Measurements from ENCODE around the gene MACC1.

The MACC1 gene

DNA sequence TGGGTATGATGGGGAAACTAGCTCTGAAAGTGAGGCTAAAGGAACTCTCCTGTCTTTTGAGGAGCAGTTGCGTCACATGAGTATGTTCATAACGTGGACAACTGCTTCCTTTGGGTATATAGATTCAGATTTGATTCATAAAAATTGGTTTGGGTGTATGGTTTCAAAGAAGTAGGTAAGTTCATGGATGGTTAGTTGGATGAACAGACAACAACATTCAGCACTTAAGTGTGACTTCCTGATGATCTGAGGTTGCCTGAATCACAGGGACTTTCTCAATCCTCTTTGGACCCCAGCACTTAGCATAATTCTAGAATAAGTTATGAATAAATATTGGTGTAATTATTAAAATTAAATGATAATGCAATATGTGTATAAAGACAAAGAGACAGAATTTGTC, 43.4 kb downstream of the MACC1 start:
- H3K27me3 ChIP-seq (ENCODE audit: insufficient read depth, insufficient read length): no peaks in the 10 kb centered on the region
- no peak overlapping the region for H3K4me3 ChIP-seq (ENCODE audit: insufficient read length, low read depth)
- no peaks in the 10 kb centered on the region for H3K4me1 ChIP-seq (ENCODE audit: insufficient read depth, insufficient read length)
- H3K9me3 ChIP-seq (ENCODE audit: insufficient read depth, low read length): no peaks in the 10 kb centered on the region
- TF ChIP-seq YY1 (IDR thresholded peaks at IDR 0.05; ENCODE audit: insufficient read depth, insufficient read length) (no peak), SUZ12 (IDR thresholded peaks at IDR 0.05; ENCODE audit: extremely low read depth, insufficient read depth, insufficient read length) (no peak), ZNF274 (IDR thresholded peaks at IDR 0.05; ENCODE audit: low read depth, low read length) (no peak)
- no peak for DNase-seq (ENCODE audit: low read depth, low spot score)
- no peak overlapping the region for H3K9ac ChIP-seq (ENCODE audit: insufficient read length, low read depth)
- no peaks in the 10 kb centered on the region for H3K36me3 ChIP-seq (ENCODE audit: insufficient read depth, insufficient read length, low read length)

DNA sequence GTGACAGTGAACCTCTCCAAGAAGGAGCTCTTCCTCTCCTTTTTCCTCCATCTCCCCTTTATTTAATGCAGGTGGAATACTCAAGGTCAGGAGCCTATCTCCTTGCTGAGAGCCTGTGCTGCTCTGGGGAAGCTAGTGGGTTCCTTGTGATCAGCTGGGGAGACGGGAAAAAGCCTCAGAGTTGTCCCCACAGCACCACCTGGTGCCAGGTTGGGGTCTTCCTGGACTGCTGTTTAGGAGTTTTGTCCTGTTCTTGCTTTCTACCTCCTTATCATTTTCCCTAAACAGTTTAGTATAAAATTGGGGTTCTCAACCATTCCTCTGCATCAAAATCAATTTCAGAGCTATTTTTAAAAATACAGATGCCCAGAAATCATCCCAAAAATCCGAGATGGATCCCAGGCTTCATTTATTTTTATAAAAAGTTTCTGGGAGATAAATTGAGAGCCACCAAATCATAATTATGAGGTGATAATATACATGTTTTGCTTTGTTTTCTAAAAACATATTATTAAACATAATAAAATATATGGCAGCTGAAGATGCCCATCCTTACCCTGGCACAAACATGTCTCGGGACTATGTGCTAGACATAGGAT, 44.3 kb downstream of the MACC1 start:
- H3K36me3 ChIP-seq (ENCODE audit: insufficient read depth, insufficient read length, low read length): no peaks in the 10 kb centered on the region
- peak; percentile 83 for DNase-seq (ENCODE audit: low read depth, low spot score)
- H3K4me3 ChIP-seq (ENCODE audit: insufficient read length, low read depth): no peak overlapping the region
- H3K4me1 ChIP-seq (ENCODE audit: insufficient read depth, insufficient read length): no peaks in the 10 kb centered on the region
- H3K9ac ChIP-seq (ENCODE audit: insufficient read length, low read depth): no peak overlapping the region
- TF ChIP-seq SUZ12 (IDR thresholded peaks at IDR 0.05; ENCODE audit: extremely low read depth, insufficient read depth, insufficient read length): no peak
- TF ChIP-seq ZNF274 (IDR thresholded peaks at IDR 0.05; ENCODE audit: low read depth, low read length): no peak
- no peak for TF ChIP-seq YY1 (IDR thresholded peaks at IDR 0.05; ENCODE audit: insufficient read depth, insufficient read length)
- H3K9me3 ChIP-seq (ENCODE audit: insufficient read depth, low read length): no peaks in the 10 kb centered on the region
- no peaks in the 10 kb centered on the region for H3K27me3 ChIP-seq (ENCODE audit: insufficient read depth, insufficient read length)

DNA sequence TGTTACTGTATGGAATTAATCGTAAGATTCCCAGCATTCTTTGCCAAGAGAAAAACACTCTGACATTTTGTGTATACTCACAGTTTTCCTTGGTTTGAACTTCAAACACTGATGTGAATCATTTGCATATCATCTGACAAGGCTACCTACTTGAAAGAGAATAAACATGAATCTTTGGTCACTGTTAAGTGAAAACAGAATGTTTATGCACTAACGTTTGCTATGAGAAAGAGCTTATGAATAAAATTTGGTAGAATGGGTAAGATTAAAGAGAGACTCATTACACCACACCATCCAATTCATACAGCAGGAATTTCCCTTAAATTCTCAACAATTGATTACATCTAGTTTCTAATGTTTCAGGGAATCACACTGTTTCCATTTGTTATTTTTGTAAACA, 46.6 kb downstream of the MACC1 start:
- TF ChIP-seq YY1 (IDR thresholded peaks at IDR 0.05; ENCODE audit: insufficient read depth, insufficient read length): no peak
- no peak for TF ChIP-seq SUZ12 (IDR thresholded peaks at IDR 0.05; ENCODE audit: extremely low read depth, insufficient read depth, insufficient read length)
- no peak for TF ChIP-seq ZNF274 (IDR thresholded peaks at IDR 0.05; ENCODE audit: low read depth, low read length)
- Histone ChIP-seq H3K9me3 (ENCODE audit: insufficient read depth, low read length) (no peaks in the 10 kb centered on the region), H3K27me3 (ENCODE audit: insufficient read depth, insufficient read length) (no peaks in the 10 kb centered on the region), H3K4me1 (ENCODE audit: insufficient read depth, insufficient read length) (no peaks in the 10 kb centered on the region), H3K36me3 (ENCODE audit: insufficient read depth, insufficient read length, low read length) (no peaks in the 10 kb centered on the region), H3K4me3 (ENCODE audit: insufficient read length, low read depth) (no peak overlapping the region), H3K9ac (ENCODE audit: insufficient read length, low read depth) (no peak overlapping the region)
- no peak for DNase-seq (ENCODE audit: low read depth, low spot score)

DNA sequence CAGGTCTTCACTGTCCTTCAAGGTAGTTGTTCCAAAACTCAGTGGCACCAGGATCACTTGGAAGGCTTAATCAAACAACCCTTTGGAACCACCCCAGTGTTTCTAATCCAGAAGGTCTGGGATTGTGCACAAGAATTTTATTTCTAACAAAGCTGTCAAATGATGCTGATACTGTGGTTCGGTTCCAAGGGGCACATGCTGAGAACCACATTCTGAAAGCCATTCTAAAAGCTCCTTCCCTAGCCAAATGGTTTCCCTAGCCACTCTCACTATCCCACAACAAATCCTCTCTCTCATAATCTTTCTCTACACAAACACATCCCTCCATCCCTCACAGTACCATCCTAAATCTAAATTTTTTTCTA, 52.1 kb downstream of the MACC1 start:
- TF ChIP-seq ZNF274 (IDR thresholded peaks at IDR 0.05; ENCODE audit: low read depth, low read length) (no peak), YY1 (IDR thresholded peaks at IDR 0.05; ENCODE audit: insufficient read depth, insufficient read length) (no peak), SUZ12 (IDR thresholded peaks at IDR 0.05; ENCODE audit: extremely low read depth, insufficient read depth, insufficient read length) (no peak)
- H3K9me3 ChIP-seq (ENCODE audit: insufficient read depth, low read length): no peaks in the 10 kb centered on the region; the same call in 1 of the 2 replicates
- DNase-seq (ENCODE audit: low read depth, low spot score): no peak
- H3K4me1 ChIP-seq (ENCODE audit: insufficient read depth, insufficient read length): no peaks in the 10 kb centered on the region
- H3K4me3 ChIP-seq (ENCODE audit: insufficient read length, low read depth): no peak overlapping the region
- no peaks in the 10 kb centered on the region for H3K36me3 ChIP-seq (ENCODE audit: insufficient read depth, insufficient read length, low read length)
- no peaks in the 10 kb centered on the region for H3K27me3 ChIP-seq (ENCODE audit: insufficient read depth, insufficient read length)
- H3K9ac ChIP-seq (ENCODE audit: insufficient read length, low read depth): no peak overlapping the region

DNA sequence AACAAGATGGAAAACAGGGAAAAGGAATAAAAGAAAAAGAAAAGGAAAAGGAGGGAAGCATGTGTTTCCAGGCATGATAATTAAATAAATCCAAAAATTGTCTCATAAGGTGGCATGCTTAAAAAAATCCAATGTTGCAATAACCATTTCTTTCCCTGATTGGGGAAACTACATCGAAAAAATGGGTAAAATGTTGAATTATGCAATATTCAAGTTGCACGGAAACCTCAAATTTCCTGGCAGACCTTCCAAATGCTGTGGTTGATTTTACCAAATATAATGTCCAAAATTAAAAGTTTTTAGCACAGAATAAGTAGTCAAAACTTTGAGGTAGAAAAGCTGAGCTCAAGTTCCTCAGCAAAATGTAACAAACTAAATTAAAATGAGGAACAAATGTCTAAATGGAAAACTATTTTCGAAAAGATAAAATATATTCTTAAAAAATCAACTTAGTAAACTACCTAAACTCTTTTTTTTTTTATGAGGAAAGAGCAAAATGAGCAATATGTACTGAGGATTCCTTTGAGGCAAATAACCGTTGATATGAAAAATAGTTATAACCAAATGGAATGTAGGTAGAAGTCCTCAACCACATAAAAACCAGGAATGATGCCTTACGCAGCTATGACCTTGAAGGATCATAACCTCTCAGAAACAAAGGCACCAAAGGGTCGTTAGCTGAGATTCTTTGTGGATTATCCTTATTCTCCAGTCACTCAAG, 52.6 kb downstream of the MACC1 start:
- no peaks in the 10 kb centered on the region for H3K27me3 ChIP-seq (ENCODE audit: insufficient read depth, insufficient read length)
- H3K9me3 ChIP-seq (ENCODE audit: insufficient read depth, low read length): no peaks in the 10 kb centered on the region; the same call in 1 of the 2 replicates
- H3K4me3 ChIP-seq (ENCODE audit: insufficient read length, low read depth): no peak overlapping the region
- DNase-seq (ENCODE audit: low read depth, low spot score): no peak
- H3K9ac ChIP-seq (ENCODE audit: insufficient read length, low read depth): no peak overlapping the region
- no peak for TF ChIP-seq ZNF274 (IDR thresholded peaks at IDR 0.05; ENCODE audit: low read depth, low read length)
- no peak for TF ChIP-seq YY1 (IDR thresholded peaks at IDR 0.05; ENCODE audit: insufficient read depth, insufficient read length)
- TF ChIP-seq SUZ12 (IDR thresholded peaks at IDR 0.05; ENCODE audit: extremely low read depth, insufficient read depth, insufficient read length): no peak
- no peaks in the 10 kb centered on the region for H3K36me3 ChIP-seq (ENCODE audit: insufficient read depth, insufficient read length, low read length)
- no peaks in the 10 kb centered on the region for H3K4me1 ChIP-seq (ENCODE audit: insufficient read depth, insufficient read length)

DNA sequence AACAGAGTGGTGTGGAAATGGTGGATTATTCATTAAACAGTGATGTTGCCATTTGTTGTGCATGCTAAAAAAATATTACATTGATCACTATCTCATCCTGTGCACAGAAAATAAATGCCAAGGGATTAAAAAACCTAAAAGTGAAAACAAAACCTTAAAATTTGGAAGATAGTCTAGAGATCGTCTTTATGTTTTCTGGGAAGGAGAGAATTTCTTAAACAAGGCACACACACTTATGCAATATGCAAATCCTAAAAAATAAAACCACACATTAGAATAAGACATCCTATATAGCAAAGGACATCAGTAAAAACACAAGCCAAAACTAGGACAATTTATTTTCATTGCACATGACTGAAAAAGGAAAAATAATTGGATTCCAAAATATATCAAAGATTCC, 54.5 kb downstream of the MACC1 start:
- TF ChIP-seq YY1 (IDR thresholded peaks at IDR 0.05; ENCODE audit: insufficient read depth, insufficient read length) (no peak), SUZ12 (IDR thresholded peaks at IDR 0.05; ENCODE audit: extremely low read depth, insufficient read depth, insufficient read length) (no peak), ZNF274 (IDR thresholded peaks at IDR 0.05; ENCODE audit: low read depth, low read length) (no peak)
- Histone ChIP-seq H3K9me3 (ENCODE audit: insufficient read depth, low read length) (peaks cover 6% of the 10 kb centered on the region; the same call in 1 of the 2 replicates), H3K4me1 (ENCODE audit: insufficient read depth, insufficient read length) (no peaks in the 10 kb centered on the region), H3K27me3 (ENCODE audit: insufficient read depth, insufficient read length) (no peaks in the 10 kb centered on the region), H3K9ac (ENCODE audit: insufficient read length, low read depth) (no peak overlapping the region), H3K36me3 (ENCODE audit: insufficient read depth, insufficient read length, low read length) (no peaks in the 10 kb centered on the region), H3K4me3 (ENCODE audit: insufficient read length, low read depth) (no peak overlapping the region)
- no peak for DNase-seq (ENCODE audit: low read depth, low spot score)

DNA sequence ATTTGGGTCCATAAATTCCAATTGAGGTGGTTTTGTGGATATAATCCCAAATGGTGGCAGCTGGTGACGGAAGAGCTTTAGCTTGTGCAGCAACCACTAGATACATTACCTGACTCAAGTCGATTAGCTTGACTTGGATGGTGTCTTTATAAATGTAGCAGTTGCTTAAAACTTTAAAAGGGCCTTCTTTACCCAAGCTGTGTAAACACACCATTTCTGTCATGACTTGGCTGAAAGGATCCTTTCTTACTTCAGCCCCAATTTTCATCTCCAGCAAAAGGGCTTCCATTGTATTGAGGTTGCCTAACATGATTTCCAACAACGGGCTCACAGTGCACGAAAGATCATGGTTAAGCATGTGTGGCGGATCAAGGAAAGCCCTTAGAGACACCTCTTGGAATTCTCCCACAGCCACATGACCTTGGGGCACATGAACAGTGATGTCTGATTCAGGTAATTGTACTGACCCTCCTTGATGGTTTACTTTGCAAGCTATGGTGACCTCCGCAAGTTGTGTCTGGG, 57.9 kb downstream of the MACC1 start:
- no peaks in the 10 kb centered on the region for H3K4me1 ChIP-seq (ENCODE audit: insufficient read depth, insufficient read length)
- no peak overlapping the region for H3K4me3 ChIP-seq (ENCODE audit: insufficient read length, low read depth)
- TF ChIP-seq ZNF274 (IDR thresholded peaks at IDR 0.05; ENCODE audit: low read depth, low read length) (no peak), SUZ12 (IDR thresholded peaks at IDR 0.05; ENCODE audit: extremely low read depth, insufficient read depth, insufficient read length) (no peak), YY1 (IDR thresholded peaks at IDR 0.05; ENCODE audit: insufficient read depth, insufficient read length) (no peak)
- no peak for DNase-seq (ENCODE audit: low read depth, low spot score)
- no peaks in the 10 kb centered on the region for H3K36me3 ChIP-seq (ENCODE audit: insufficient read depth, insufficient read length, low read length)
- H3K9ac ChIP-seq (ENCODE audit: insufficient read length, low read depth): no peak overlapping the region
- peaks cover 6% of the 10 kb centered on the region; the same call in 1 of the 2 replicates for H3K9me3 ChIP-seq (ENCODE audit: insufficient read depth, low read length)
- H3K27me3 ChIP-seq (ENCODE audit: insufficient read depth, insufficient read length): no peaks in the 10 kb centered on the region

Measured in NT2/D1 (cell line).